GM12878 (cell line): ENCODE results near the gene LAMA4. TPM values are rescaled to one million over a fixed set of nuclear protein-coding genes. Genes with fewer than 3 reads are reported as not detected.

ENCODE experiments used
- ATAC-seq: fragments of 200-7000 bp; cut with Tn5 transposase; 3 replicates; pipeline ENCODE4 v1.9.1; 2020; ENCODE audit warnings: mild to moderate bottlenecking, moderate library complexity
- BruUV-seq: library from RNA; stranded (reverse); fragments of 400-500 nt; replicated peaks from 2 replicates; lab custom pipeline; 2021; lab: Mats Ljungman, UMichigan
- CTCF ChIA-PET: fragments of 300-600 bp; sonication (Branson Sonifier 250); formaldehyde crosslinking; extraction: SDS; loops from one replicate; lab custom pipeline; 2021; ENCODE audit warnings: inconsistent platforms; lab: Yijun Ruan, JAX
- POLR2A ChIA-PET: fragments of 350-600 bp; formaldehyde crosslinking; extraction: SDS; loops from one replicate; lab custom pipeline; 2021; ENCODE audit warnings: inconsistent platforms; lab: Charles Lee
- RAD21 ChIA-PET: fragments of 300-600 bp; sonication (Branson Sonifier 250); formaldehyde crosslinking; loops from one replicate; lab custom pipeline; 2023; ENCODE audit warnings: antibody characterized with exemption; ENCODE audit not compliant: unreplicated experiment; lab: Charles Lee
- SMC1A ChIA-PET: fragments of 300-600 bp; sonication (Branson Sonifier 250); formaldehyde crosslinking; loops from one replicate; lab custom pipeline; 2023; ENCODE audit not compliant: unreplicated experiment, uncharacterized antibody; lab: Charles Lee
- DNase-seq: peaks from one replicate; pipeline ENCODE4 v3.0.0-alpha.2; 2011; ENCODE audit warnings: low read depth, low spot score
- FAIRE-seq: peaks from 3 replicates; lab custom pipeline; 2011; peaks lifted over from hg19 to GRCh38; lab: Jason Lieb, UNC
- H2AFZ ChIP-seq: 2 replicates; pipeline ENCODE4 v1.6.0; 2011; ENCODE audit warnings: low read depth, low read length, control low read depth; ENCODE audit not compliant: control insufficient read depth
- H3K27ac ChIP-seq: 2 replicates; pipeline ENCODE4 v1.5.1; 2011; ENCODE audit warnings: control low read depth; ENCODE audit not compliant: control insufficient read depth, insufficient read depth
- H3K27me3 ChIP-seq, 2 experiments: replicated peaks in 1 of 2; 2 replicates each; pipeline versions ENCODE4 v1.6.0 to v1.6.1; 2011; ENCODE audit warnings: low read length in 1 of 2; ENCODE audit not compliant: control insufficient read depth in 2 of 2, insufficient read depth in 2 of 2
- H3K36me3 ChIP-seq, 2 experiments: 2 replicates each; pipeline ENCODE4 v1.5.1; 2011; ENCODE audit warnings: low read length in 1 of 2; ENCODE audit not compliant: control insufficient read depth in 2 of 2, insufficient read depth in 2 of 2
- H3K4me1 ChIP-seq: 2 replicates; pipeline ENCODE4 v1.6.1; 2011; ENCODE audit warnings: mild to moderate bottlenecking, low read length, moderate library complexity, mixed read lengths; ENCODE audit not compliant: control insufficient read depth, insufficient read depth
- H3K4me2 ChIP-seq: 2 replicates; pipeline ENCODE4 v1.6.0; 2011; ENCODE audit warnings: control low read depth; ENCODE audit not compliant: control insufficient read depth, insufficient read depth
- H3K4me3 ChIP-seq: fragments of 200-600 bp; sonication (generic); 2 replicates; pipeline ENCODE4 v1.5.1; 2016
- H3K79me2 ChIP-seq: 2 replicates; pipeline ENCODE4 v1.6.0; 2011; ENCODE audit warnings: low read length; ENCODE audit not compliant: control insufficient read depth, insufficient read depth
- H3K9ac ChIP-seq: 2 replicates; pipeline ENCODE4 v1.8.0; 2011; ENCODE audit warnings: low read length, control low read depth, mixed read lengths; ENCODE audit not compliant: control insufficient read depth, insufficient read depth
- H3K9me3 ChIP-seq: replicated peaks from 3 replicates; pipeline ENCODE4 v1.5.1; 2011; ENCODE audit warnings: mild to moderate bottlenecking, low read length; ENCODE audit not compliant: control insufficient read depth, insufficient read depth
- H4K20me1 ChIP-seq: 2 replicates; pipeline ENCODE4 v1.6.0; 2011; ENCODE audit not compliant: control insufficient read depth, insufficient read depth
- BMI1 ChIP-seq: fragments of 450-650 bp; IDR thresholded peaks from 2 replicates; pipeline ENCODE4 v1.6.1; 2016; ENCODE audit warnings: mild to moderate bottlenecking, moderate library complexity, borderline replicate concordance
- CHD4 ChIP-seq: fragments of 200-600 bp; sonication (generic); IDR thresholded peaks from 2 replicates; pipeline ENCODE4 v1.6.1; 2016; ENCODE audit warnings: mild to moderate bottlenecking
- ETV6 ChIP-seq, 2 experiments: fragments of 450-650 bp in 1 of 2; IDR thresholded peaks in 1 of 2; conservative IDR thresholded peaks in 1 of 2; 2 replicates each; pipeline ENCODE4 v1.6.1; 2014; ENCODE audit warnings: antibody characterized with exemption in 1 of 2, borderline replicate concordance in 1 of 2, low read depth in 1 of 2, mild to moderate bottlenecking in 1 of 2, moderate library complexity in 1 of 2
- HDAC6 ChIP-seq: fragments of 200-600 bp; sonication (generic); IDR thresholded peaks from one replicate; pipeline ENCODE4 v1.8.0; 2017; ENCODE audit warnings: antibody characterized with exemption; ENCODE audit not compliant: unreplicated experiment
- HDGF ChIP-seq: fragments of 450-650 bp; IDR thresholded peaks from 2 replicates; pipeline ENCODE4 v1.6.1; 2016; ENCODE audit warnings: antibody characterized with exemption
- RAD51 ChIP-seq: fragments of 450-650 bp; IDR thresholded peaks from 2 replicates; pipeline ENCODE4 v1.6.1; 2016; ENCODE audit warnings: moderate library complexity, mild to moderate bottlenecking, inconsistent platforms
- SRF ChIP-seq, 2 experiments: IDR thresholded peaks; 2 replicates each; pipeline ENCODE4 v1.6.1; 2011; ENCODE audit warnings: low read depth in 2 of 2, low read length in 2 of 2, mild to moderate bottlenecking in 1 of 2, moderate library complexity in 1 of 2
- STAT1 ChIP-seq: fragments of 450-650 bp; conservative IDR thresholded peaks from 2 replicates; pipeline ENCODE4 v1.6.1; 2014; ENCODE audit warnings: antibody characterized with exemption, mild to moderate bottlenecking
- ZNF384 ChIP-seq: IDR thresholded peaks from 2 replicates; pipeline ENCODE4 v1.6.1; 2012; ENCODE audit warnings: low read depth, mild to moderate bottlenecking, low read length, improper control_type of control experiment, borderline replicate concordance
- WGBS: methylation state at CpG from one replicate; pipeline ENCODE4 v1.1.6; 2016; ENCODE audit warnings: low lambda C conversion rate; ENCODE audit not compliant: insufficient replicate concordance, insufficient coverage; ENCODE audit errors: missing lambda C conversion rate; 5-methylcytosine and 5-hydroxymethylcytosine counted together
- in situ Hi-C: fragments of 300-500 bp; cut with MboI; formaldehyde crosslinking; loops from 9 replicates; pipeline ENCODE4 v1.14.3; 2018; ENCODE audit warnings: mixed read lengths
- intact Hi-C: fragments of 100-400 bp; cut with micrococcal nuclease; formaldehyde crosslinking; loops from one replicate; pipeline ENCODE4 v1.14.2; 2022; ENCODE audit not compliant: unreplicated experiment
- polyA plus RNA-seq, 11 experiments: library from polyadenylated mRNA; depleted of rRNA in 4 of 11; unstranded in 6 of 11; stranded (reverse) in 5 of 11; fragments of >200 nt; fragmentation: Nextera tagmentation in 4 of 11; fragmentation: Illumina TruSeq in 1 of 11; extraction: Ambion mirVana in 4 of 11; extraction: Trizol in 1 of 11; gene quantifications; 1 replicate in 1 of 11; 2 replicates in 10 of 11; pipeline versions ENCODE4 v1.2.1 to v1.2.3, GENCODE V29; 2011 to 2016; ENCODE audit warnings: inconsistent platforms in 2 of 11, missing spikeins in 2 of 11, low read depth in 1 of 11
- total RNA-seq, 4 experiments: library from RNA; depleted of rRNA in 3 of 4; stranded (reverse); fragments of >200 nt in 3 of 4; fragmentation: Illumina TruSeq in 1 of 4; extraction: Trizol in 1 of 4; gene quantifications; 2 replicates each; pipeline versions ENCODE4 v1.2.1 to v1.2.3, GENCODE V29; 2013 to 2021
- TF ChIP-seq, protein P1 (sequence below): IDR thresholded peaks from 2 replicates; pipeline ENCODE4 v1.6.1; 2012; ENCODE audit warnings: low read depth, low read length, improper control_type of control experiment
- TF ChIP-seq, protein P2 (sequence below): fragments of 450-650 bp; IDR thresholded peaks from 2 replicates; pipeline ENCODE4 v1.6.1; 2017; ENCODE audit warnings: mild to moderate bottlenecking, low read depth, inconsistent platforms; ENCODE audit not compliant: poor library complexity, severe bottlenecking
- TF ChIP-seq, protein P3 (sequence below): fragments of 450-650 bp; IDR thresholded peaks from 2 replicates; pipeline ENCODE4 v1.6.1; 2017; ENCODE audit warnings: borderline replicate concordance

Gene LAMA4
- total and polyA plus RNA-seq, 10 of the 15 experiments (the other 5 are each of a cell fraction or from before 2014, with no cell fraction given), result 0.11 to 0.21 (median 0.14) TPM; not detected in 7

DNA sequence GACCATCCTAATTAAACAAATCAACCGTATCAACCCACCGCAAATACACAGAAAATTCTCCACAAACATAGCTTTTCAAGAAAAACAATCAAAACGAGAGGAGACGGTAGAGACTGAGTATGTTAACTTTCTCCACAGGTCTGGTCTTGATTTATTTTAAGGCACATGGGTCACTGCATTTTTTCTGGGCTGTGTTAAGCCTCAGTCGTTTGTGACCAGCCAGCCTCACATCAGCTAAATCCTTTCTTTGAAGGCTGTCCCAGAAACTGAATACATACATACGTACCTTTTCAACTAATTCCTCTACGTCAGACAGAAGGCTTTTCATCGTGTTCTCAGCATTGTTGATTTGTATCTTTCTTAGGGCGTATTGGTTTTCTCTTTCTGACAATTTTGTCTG, 69.4 kb downstream of the LAMA4 start:
- ChIA-PET POLR2A (interaction anchor here (1.1 kb wide), 1 partner anchor 120 kb away, joined by 3 read pairs; no protein-coding TSS in a partner anchor), SMC1A (interaction anchor here (3.4 kb wide), 1 partner anchor 126 kb away, joined by 10 read pairs; no protein-coding TSS in a partner anchor), RAD21 (interaction anchor here (1.0 kb wide), 1 partner anchor 126 kb away, joined by 4 read pairs; no protein-coding TSS in a partner anchor), CTCF (interaction anchor here (1.3 to 1.6 kb wide), 2 partner anchors 123 to 132 kb away, joined by 4 to 6 read pairs; no protein-coding TSS in a partner anchor)
- Histone ChIP-seq H3K27ac (no peak overlapping the region), H3K79me2 (no peaks in the 10 kb centered on the region), H3K4me1 (no peaks in the 10 kb centered on the region), H2AFZ (no peak overlapping the region), H3K9ac (no peak overlapping the region), H3K4me2 (no peak overlapping the region), H3K27me3 (no peaks in the 10 kb centered on the region; a peak in 1 of 4 replicates), H3K36me3 (no peaks in the 10 kb centered on the region), H4K20me1 (no peaks in the 10 kb centered on the region), H3K9me3 (no peaks in the 10 kb centered on the region), H3K4me3 (no peak overlapping the region)
- intact Hi-C loops, result loop anchor here (10.0 kb wide), 1 partner anchor 1720 kb away; no protein-coding TSS in a partner anchor
- DNase-seq (no peak), ATAC-seq (no peak), FAIRE-seq (no peak)
- no TSS peak for BruUV-seq
- in situ Hi-C loops, result loop anchor here (5.0 to 25.0 kb wide), 2 partner anchors 122 to 1727 kb away; no protein-coding TSS in a partner anchor
- TF ChIP-seq, protein P1, sequence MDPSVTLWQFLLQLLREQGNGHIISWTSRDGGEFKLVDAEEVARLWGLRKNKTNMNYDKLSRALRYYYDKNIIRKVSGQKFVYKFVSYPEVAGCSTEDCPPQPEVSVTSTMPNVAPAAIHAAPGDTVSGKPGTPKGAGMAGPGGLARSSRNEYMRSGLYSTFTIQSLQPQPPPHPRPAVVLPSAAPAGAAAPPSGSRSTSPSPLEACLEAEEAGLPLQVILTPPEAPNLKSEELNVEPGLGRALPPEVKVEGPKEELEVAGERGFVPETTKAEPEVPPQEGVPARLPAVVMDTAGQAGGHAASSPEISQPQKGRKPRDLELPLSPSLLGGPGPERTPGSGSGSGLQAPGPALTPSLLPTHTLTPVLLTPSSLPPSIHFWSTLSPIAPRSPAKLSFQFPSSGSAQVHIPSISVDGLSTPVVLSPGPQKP, result no peak
- TF ChIP-seq, protein P2, sequence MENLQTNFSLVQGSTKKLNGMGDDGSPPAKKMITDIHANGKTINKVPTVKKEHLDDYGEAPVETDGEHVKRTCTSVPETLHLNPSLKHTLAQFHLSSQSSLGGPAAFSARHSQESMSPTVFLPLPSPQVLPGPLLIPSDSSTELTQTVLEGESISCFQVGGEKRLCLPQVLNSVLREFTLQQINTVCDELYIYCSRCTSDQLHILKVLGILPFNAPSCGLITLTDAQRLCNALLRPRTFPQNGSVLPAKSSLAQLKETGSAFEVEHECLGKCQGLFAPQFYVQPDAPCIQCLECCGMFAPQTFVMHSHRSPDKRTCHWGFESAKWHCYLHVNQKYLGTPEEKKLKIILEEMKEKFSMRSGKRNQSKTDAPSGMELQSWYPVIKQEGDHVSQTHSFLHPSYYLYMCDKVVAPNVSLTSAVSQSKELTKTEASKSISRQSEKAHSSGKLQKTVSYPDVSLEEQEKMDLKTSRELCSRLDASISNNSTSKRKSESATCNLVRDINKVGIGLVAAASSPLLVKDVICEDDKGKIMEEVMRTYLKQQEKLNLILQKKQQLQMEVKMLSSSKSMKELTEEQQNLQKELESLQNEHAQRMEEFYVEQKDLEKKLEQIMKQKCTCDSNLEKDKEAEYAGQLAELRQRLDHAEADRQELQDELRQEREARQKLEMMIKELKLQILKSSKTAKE, result no peak
- no peak for TF ChIP-seq ZNF384
- TF ChIP-seq STAT1, result no peak
- TF ChIP-seq, protein P3, sequence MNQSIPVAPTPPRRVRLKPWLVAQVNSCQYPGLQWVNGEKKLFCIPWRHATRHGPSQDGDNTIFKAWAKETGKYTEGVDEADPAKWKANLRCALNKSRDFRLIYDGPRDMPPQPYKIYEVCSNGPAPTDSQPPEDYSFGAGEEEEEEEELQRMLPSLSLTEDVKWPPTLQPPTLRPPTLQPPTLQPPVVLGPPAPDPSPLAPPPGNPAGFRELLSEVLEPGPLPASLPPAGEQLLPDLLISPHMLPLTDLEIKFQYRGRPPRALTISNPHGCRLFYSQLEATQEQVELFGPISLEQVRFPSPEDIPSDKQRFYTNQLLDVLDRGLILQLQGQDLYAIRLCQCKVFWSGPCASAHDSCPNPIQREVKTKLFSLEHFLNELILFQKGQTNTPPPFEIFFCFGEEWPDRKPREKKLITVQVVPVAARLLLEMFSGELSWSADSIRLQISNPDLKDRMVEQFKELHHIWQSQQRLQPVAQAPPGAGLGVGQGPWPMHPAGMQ, result no peak
- no peak for TF ChIP-seq BMI1
- no peak for TF ChIP-seq SRF (IDR thresholded peaks at IDR 0.05; ENCODE audit: low read depth in 2 of 2, low read length in 2 of 2)
- TF ChIP-seq ETV6 (conservative IDR thresholded peaks at IDR 0.05 in 1 of 2, IDR thresholded peaks at IDR 0.05 in 1 of 2; ENCODE audit: borderline replicate concordance in 1 of 2, low read depth in 1 of 2), result no peak
- no peak for TF ChIP-seq CHD4
- no peak for TF ChIP-seq HDAC6
- no peak for TF ChIP-seq RAD51
- no peak for TF ChIP-seq HDGF
- WGBS, result 36% methylated on average over 9 of the region's 9 CpGs
